ENCODE data around the gene ZNRF1. TPM values are rescaled to one million over a fixed set of nuclear protein-coding genes. Genes with fewer than 3 reads are reported as not detected.

ZNRF1 gene
- total and polyA plus RNA-seq, 2 of the 13 experiments (the other 11 are each of a cell fraction or from before 2014, with no cell fraction given) = 43.9 to 58.7 TPM

GRCh38 chr16:75053791-75054555, 55.1 kb downstream of the ZNRF1 start (continued):
- TF ChIP-seq POLR2G (IDR thresholded peaks at IDR 0.05; ENCODE audit: low read depth, low read length) = no peak
- TF ChIP-seq, protein P1, sequence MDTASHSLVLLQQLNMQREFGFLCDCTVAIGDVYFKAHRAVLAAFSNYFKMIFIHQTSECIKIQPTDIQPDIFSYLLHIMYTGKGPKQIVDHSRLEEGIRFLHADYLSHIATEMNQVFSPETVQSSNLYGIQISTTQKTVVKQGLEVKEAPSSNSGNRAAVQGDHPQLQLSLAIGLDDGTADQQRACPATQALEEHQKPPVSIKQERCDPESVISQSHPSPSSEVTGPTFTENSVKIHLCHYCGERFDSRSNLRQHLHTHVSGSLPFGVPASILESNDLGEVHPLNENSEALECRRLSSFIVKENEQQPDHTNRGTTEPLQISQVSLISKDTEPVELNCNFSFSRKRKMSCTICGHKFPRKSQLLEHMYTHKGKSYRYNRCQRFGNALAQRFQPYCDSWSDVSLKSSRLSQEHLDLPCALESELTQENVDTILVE (CRISPR knock-in tag; IDR thresholded peaks at IDR 0.05) = no peak
- peak; percentile 41 for TF ChIP-seq ASH2L (IDR thresholded peaks at IDR 0.05; ENCODE audit: insufficient read length, low read depth, low read length)
- no peak for TF ChIP-seq SP140L (CRISPR knock-in tag; IDR thresholded peaks at IDR 0.05; ENCODE audit: borderline replicate concordance)
- peak; percentile 92 for TF ChIP-seq FOXA3 (CRISPR knock-in tag; IDR thresholded peaks at IDR 0.05)
- peak; percentile 69; the same call in 1 of the 2 replicates for TF ChIP-seq BRCA1 (CRISPR knock-in tag; IDR thresholded peaks at IDR 0.05)
- TF ChIP-seq TMF1 (CRISPR knock-in tag; IDR thresholded peaks at IDR 0.05; ENCODE audit: low read depth) = no peak
- TF ChIP-seq, protein P2, sequence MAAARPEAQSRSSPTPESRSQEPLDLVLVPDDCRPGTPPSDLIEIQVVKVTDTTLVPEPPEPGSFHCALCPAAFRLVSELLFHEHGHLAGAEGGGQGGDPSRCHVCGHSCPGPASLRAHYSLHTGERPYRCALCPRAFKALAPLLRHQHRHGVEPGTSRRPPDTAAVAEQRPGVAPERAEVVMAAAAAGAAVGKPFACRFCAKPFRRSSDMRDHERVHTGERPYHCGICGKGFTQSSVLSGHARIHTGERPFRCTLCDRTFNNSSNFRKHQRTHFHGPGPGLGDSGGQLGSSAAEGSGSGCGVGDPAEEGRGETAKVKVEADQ (CRISPR knock-in tag; IDR thresholded peaks at IDR 0.05; ENCODE audit: borderline replicate concordance) = no peak
- no peak for TF ChIP-seq FOXM1 (CRISPR knock-in tag; IDR thresholded peaks at IDR 0.05)
- no peak for TF ChIP-seq E2F2 (CRISPR knock-in tag; IDR thresholded peaks at IDR 0.05; ENCODE audit: borderline replicate concordance)
- TF ChIP-seq ZNF761 (CRISPR knock-in tag; conservative IDR thresholded peaks at IDR 0.05) = no peak
- no peak for TF ChIP-seq ZNF224 (CRISPR knock-in tag; IDR thresholded peaks at IDR 0.05)
- no peak for TF ChIP-seq ZNF138 (CRISPR knock-in tag; IDR thresholded peaks at IDR 0.05; ENCODE audit: low read depth)
- no peak for TF ChIP-seq SP2 (CRISPR knock-in tag; IDR thresholded peaks at IDR 0.05)
- no peak; the same call in 1 of the 2 replicates for TF ChIP-seq XBP1 (CRISPR knock-in tag; IDR thresholded peaks at IDR 0.05)

All from HepG2 (cell line).